ENCODE results near the gene ELP5.

ELP5 gene, protein sequence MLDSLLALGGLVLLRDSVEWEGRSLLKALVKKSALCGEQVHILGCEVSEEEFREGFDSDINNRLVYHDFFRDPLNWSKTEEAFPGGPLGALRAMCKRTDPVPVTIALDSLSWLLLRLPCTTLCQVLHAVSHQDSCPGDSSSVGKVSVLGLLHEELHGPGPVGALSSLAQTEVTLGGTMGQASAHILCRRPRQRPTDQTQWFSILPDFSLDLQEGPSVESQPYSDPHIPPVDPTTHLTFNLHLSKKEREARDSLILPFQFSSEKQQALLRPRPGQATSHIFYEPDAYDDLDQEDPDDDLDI

GRCh38 chr17:7252176-7253043 lies at the start of gene ELP5:
TSS of gene ELP5 (plus strand) at chr17:7252215. CDS start at chr17:7252551, 336 bp downstream.
- peak; percentile 92 for DNase-seq (ENCODE audit: low spot score)

DNA sequence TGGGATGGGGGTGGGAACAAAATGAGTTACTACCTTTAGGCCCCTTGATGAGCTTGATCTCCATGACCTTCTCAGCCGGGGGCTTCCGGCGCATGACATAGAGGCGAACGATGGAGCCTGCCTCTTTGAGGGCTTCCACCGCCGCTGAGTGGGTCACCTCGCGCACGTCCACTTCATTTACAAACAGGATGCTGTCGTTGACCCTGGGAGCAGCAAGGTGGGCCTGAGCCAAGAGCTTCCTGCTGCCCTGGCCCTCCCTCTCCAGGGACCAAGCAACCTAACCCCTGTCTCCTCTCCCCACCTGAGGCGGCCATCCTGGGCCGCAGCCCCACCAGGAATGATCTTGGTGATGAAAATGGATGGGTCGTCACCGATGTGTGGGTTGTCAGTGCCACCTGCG lies 48.6 kb upstream of the ELP5 start:
- DNase-seq (ENCODE audit: low spot score), result no peak

- no peak for DNase-seq (ENCODE audit: low spot score)
These were observed 47.7 kb upstream of the ELP5 start for GRCh38 chr17:7204336-7204735.

DNA sequence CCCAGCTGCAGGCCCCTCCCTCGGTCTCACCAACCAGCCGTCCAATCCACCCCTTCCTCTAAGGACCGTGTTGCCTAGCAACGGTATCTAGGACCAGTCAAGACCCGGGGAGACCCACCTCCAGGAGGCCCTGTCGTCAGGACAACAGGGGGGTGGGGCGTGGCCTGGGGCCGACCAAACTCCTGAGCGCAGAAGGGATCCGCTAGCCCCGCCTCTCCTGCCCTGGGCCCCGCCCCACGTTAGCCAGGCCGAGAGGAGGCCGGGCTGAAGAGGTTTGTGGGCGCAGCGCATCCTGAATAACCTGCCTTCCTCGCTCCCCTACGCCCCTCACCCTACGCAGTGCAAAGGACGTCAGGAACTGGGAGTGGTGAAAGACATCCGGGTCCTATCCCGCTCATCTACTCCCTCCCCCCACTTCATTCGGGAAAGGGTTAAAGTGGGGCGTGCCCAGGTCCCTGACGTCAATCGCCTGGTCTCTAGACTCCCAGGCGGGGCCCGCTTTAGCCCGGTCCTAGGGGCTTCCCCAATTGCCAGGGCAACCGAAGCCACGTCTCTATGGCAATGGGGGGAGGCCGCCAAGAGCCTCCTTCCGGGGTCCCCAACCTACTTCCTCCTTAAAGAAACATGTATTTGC lies 47.1 kb upstream of the ELP5 start:
- peak; percentile 85 for DNase-seq (ENCODE audit: low spot score)

- DNase-seq (ENCODE audit: low spot score), result no peak
These were observed 46.5 kb upstream of the ELP5 start for GRCh38 chr17:7205561-7205960.

DNA sequence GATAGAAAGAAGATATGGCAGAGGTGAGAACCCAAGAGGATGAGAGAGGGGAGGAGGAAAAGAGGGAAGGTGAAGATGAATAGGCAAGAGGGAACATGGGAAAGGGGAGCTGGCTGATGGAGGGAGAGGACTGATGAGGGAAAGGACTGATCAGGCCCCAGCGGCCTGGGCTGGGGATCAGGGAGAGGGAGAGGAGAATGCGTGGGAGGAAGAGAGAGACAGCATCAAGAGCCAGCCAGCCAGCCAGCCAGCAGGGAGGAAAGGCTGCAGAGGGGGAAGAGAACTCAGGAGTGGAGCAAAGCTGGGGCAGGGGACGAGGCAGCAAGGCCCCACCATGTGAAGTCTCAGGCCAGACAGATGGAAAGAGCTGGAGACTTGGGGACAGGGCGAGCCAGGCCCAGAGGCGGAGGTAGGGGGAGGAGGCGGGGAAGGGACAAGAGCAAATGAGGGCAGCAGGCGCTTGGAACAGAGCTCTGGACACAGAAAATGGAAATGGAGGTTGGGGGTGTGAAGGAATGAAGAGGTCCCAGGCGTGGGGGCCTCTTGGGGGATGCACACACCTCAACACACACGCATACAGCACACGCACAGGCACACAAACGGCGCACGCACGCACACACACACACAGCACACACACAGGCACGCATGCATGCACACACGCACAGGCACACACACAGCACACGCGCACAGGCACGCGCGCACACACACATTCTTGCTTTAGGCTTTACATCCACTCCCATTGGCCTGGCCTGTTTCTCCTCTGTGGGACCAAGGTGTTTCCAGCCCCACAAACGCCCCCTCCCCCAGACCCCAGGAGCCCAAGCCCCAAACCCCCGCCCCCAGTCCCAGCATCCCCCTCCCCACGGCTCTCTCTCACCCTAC lies 44.7 kb upstream of the ELP5 start:
- no peak for DNase-seq (ENCODE audit: low spot score)

DNA sequence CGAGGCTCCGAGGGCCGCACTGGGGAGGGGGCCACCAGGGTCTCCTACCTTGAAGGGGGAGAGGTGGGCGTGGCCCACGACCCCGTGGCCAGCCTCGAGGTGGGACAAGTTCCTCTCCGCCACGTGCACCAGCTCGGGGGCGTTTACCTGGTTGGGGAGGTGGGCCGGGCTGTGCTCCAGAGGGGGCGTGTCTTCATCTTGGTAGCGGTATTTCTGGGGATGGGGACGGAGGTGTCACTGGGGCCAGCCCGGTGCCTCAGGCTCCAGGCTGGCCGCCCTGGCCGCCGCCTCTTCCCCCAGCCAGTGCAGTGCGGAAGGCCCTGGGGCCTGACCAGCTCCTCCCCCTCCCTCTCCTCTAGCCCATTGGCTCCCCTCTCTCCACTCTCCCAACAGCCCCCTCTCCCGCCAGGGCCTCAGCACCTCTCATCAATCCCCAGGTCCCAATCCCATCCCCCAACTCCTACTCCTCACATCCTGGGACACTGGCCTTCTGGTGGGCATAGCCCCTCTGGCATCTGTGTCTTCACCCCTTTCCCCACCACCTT lies 43.9 kb upstream of the ELP5 start:
- no peak for DNase-seq (ENCODE audit: low spot score)

- DNase-seq (ENCODE audit: low spot score), result no peak
These were observed 43.1 kb upstream of the ELP5 start for GRCh38 chr17:7208754-7209460.

DNA sequence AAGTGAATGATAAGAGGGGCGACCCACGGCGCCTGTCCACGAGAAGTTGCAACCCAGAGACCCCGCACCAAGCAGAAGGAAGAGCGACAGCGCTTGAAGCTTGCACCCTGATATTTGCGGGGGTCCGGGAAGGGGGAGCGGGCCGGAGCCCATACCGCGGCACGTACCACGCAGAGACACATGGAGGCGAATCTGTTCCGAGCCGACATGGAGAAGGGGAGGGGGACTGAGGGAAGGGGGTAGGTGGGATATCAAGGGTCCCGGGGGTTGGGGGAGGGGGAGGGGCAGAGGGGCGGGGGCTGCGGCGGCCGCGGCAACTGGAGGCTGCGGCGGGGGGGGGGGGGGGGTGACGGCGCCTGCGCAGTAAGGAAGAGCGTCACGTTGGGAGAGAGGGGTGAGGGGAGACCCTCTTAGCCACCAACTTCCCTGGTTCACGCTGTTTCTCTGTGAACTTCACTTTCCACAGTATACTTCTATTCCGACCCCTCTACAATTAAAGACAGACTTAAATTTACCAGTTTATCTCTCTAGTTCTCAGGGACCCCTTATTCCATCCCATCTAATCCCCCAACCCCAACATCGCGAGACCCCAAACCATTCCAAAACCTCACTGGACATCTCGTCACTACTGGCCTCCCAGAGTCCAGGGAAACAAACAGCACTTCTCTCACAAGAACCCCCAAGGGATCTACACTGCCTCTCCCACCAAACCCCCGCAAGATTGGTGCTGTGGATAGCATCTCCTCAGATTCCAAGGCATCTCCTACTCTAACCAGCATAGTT lies 40.3 kb upstream of the ELP5 start:
- no peak for DNase-seq (ENCODE audit: low spot score)

DNA sequence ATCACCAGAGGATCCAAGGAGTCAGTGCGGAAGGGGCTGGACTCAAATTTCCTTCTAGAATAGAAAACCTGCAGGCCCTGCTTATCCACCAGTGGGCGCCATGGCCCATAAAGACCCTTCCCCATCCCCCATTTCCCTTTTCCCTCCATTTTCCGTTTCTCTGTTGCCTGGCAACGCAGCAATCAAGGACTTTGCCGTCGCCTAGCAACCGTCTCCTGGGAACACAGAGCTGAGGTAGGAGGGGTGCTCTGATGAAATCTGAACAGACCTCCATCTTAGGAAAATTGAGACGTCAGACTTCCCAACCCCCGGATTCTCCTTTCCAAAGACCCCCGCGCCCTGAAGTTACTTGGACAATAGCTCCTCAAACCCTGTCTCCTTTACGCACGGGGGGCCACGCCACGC lies 38.1 kb upstream of the ELP5 start:
- DNase-seq (ENCODE audit: low spot score), result peak; percentile 67

DNA sequence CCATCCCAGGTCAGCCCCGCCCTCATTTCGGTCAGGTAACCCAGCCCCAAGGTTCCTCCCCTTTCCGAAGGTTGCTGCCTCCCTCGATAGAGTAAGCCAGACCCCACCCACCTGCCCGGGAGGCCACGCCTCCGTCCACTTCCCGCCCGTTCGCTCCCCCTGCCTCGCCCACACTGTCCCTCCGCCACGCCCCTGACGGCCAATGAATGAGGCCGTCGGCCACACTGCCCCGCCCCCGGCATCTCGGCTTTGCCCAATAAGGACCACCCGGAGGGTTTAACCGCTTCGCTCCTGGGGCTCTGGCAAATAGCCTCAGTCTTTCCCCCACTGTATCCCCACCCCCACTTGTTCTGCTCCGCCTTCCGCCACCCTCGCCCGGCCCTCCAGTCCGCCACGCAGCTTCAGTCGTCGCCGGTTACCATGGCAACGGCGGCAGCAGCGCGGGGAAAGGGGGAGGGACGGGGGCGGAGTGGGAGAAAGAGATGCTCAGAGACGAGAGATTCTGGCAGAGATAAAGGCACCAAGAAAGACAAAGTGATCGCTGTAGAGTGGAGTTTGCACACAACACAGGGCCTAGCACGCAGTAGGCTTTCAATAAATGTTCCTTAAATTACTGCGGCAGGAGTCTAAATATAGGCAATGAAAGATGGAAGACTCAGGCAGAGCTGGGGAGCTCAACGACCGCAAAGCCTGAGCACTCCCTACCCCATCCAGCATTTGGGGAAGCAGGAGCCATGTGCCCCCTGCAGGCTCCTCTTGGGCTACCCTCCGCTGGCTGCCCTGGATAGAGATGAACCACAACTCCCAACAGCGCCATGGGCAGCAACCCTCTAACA lies 37.5 kb upstream of the ELP5 start:
- DNase-seq (ENCODE audit: low spot score), result peak; percentile 97

- no peak for DNase-seq (ENCODE audit: low spot score)
These were observed 36.8 kb upstream of the ELP5 start for GRCh38 chr17:7215136-7215638.

DNA sequence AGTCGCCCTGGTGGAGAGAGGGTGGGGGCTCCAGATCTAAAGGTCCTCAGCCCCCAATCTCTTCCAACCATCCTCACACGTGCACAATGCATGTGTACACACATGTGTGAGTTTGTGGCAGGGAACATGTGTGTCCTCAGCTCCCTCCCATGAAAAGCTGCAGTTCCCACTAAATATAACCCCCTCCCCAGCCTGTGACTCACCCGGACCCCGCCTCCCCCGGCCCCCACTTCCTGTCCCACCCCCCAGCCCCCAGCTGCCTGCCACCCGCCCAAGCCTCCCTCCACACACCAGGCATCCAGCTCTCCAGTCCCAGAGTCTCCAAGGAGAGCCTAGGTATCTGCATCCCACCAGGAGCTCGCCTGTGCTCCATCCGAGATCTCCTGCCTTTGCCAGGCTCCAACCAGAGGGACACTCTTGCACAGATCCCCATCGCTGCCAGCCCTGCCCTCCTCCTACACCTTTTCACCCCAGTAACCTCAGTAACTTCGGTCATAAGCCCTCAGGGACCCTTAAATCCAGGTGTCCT lies 36.3 kb upstream of the ELP5 start:
- DNase-seq (ENCODE audit: low spot score), result no peak

DNA sequence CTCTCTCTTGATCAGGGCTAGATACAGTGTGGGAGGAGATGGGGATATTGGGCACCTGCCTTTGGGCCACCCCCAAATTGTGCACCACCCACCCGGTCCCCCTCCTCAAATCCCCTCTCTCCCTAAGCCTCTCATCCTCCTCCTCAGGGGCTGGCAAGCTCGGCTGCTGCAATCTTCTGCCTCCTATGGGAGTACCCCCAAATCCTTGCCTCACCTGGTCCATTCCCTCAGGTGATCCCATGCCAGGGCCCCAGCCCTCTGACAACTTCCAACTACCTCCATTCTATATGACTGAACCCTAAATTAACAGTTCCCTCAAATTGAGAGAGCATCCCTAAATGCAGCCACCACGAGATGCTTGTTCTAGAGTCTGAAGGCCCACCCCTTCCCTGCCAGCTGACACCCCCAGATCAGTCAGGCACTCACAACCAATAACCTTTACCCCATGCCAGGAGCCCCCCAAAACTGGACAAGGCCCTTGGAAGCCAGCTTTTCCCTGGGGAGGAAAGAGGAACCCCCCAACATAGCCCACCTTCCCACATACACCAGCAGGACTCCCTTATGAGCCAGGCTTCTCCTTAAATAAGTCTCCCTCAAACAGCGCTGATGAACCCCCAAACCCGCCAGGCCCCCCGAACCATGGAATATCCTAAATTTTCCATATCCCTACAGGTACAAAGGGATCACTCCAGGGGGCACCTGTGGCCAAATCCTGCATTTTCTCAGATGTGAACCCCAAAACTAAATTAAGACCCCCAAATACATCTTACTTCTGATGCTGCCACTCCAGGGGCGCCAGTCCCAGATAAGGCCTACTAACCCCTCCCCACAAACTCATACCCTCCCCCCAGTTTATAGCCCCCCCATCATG lies 35.5 kb upstream of the ELP5 start:
- DNase-seq (ENCODE audit: low spot score), result no peak

- no peak for DNase-seq (ENCODE audit: low spot score)
These were observed 34.7 kb upstream of the ELP5 start for GRCh38 chr17:7217113-7217987.

GRCh38 chr17:7218166-7218565 lies 33.8 kb upstream of the ELP5 start:
- DNase-seq (ENCODE audit: low spot score), result no peak

DNA sequence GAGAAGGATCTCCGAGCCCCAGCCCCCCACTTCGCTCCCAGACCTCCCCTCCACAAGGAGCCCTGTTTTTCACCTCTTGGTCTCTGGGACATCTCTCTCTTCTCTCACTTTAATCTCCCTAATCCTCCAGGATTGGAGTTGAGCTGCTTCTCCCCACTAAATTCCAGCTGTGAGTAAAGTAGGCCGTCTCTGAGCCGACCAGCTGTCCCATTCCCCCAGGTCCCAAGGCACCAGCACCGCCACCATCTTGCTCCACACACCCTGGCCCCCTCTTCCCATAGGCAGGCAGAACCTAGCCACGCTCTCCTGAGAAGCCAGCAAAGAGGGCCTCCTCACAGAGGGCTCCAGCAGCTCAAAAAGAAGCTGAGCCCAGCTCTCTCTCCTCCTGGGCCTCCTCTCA lies 33.3 kb upstream of the ELP5 start:
- no peak for DNase-seq (ENCODE audit: low spot score)

Data from pons (tissue), 1 donor.